Skeletal muscle satellite cell (primary cell): Measurements from ENCODE around the gene CACNB3. TPM values are rescaled to one million over a fixed set of nuclear protein-coding genes. Genes with fewer than 3 reads are reported as not detected.

ENCODE experiments used
- H3K27me3 ChIP-seq: 2 replicates; pipeline ENCODE4 v1.7.0; 2013; ENCODE audit warnings: low read length; ENCODE audit not compliant: control insufficient read depth, insufficient read depth
- H3K36me3 ChIP-seq: 2 replicates; pipeline ENCODE4 v1.7.0; 2013; ENCODE audit warnings: mild to moderate bottlenecking, control low read depth, low read length; ENCODE audit not compliant: insufficient read depth
- H3K4me1 ChIP-seq: 2 replicates; pipeline ENCODE4 v1.7.0; 2013; ENCODE audit warnings: low read length; ENCODE audit not compliant: control insufficient read depth, insufficient read depth
- H3K4me2 ChIP-seq: 2 replicates; pipeline ENCODE4 v1.7.0; 2013; ENCODE audit warnings: mild to moderate bottlenecking, low read length
- H3K4me3 ChIP-seq: 2 replicates; pipeline ENCODE4 v1.7.0; 2013; ENCODE audit warnings: low read length
- H3K9ac ChIP-seq: 2 replicates; pipeline ENCODE4 v1.7.0; 2013; ENCODE audit warnings: mild to moderate bottlenecking, low read depth, low read length, moderate library complexity
- H3K9me3 ChIP-seq: replicated peaks from 2 replicates; pipeline ENCODE4 v1.7.0; 2013; ENCODE audit warnings: mild to moderate bottlenecking, control low read depth, low read length
- total RNA-seq: library from RNA; depleted of rRNA; stranded (reverse); fragments of >200 nt; gene quantifications from 2 replicates; pipeline ENCODE4 v1.2.3, GENCODE V29; 2012; rRNA removed

CACNB3 gene
- 9.6 and 15.3 TPM in 2 replicates for total RNA-seq

- Histone ChIP-seq H3K4me1 (peaks cover 31% of the 10 kb centered on the region), H3K9me3 (no peaks in the 10 kb centered on the region), H3K9ac (peak within 1 kb of the TSS; percentile 60), H3K27me3 (no peaks in the 10 kb centered on the region), H3K4me3 (peak within 1 kb of the TSS; percentile 82), H3K36me3 (peaks cover 5% of the 10 kb centered on the region), H3K4me2 (peak within 1 kb of the TSS; percentile 98)
Measured at GRCh38 chr12:48817873-48818830, at the start of gene CACNB3. TSS of gene CACNB3 (plus strand) at chr12:48818496. CDS start at chr12:48818930, 434 bp downstream.

- no peaks in the 10 kb centered on the region for H3K9me3 ChIP-seq
- peaks cover 64% of the 10 kb centered on the region for H3K36me3 ChIP-seq
- no peak overlapping the region for H3K4me3 ChIP-seq
- H3K4me1 ChIP-seq, result peaks cover 11% of the 10 kb centered on the region
- H3K9ac ChIP-seq, result no peak overlapping the region
- H3K4me2 ChIP-seq, result no peak overlapping the region
- no peaks in the 10 kb centered on the region for H3K27me3 ChIP-seq
Measured at GRCh38 chr12:48768736-48769135, 49.6 kb upstream of the CACNB3 start.

GRCh38 chr12:48770756-48771155 is 47.5 kb upstream of the CACNB3 start:
- Histone ChIP-seq H3K4me1 (peaks cover 8% of the 10 kb centered on the region), H3K9ac (no peak overlapping the region), H3K4me2 (no peak overlapping the region), H3K36me3 (peaks cover 74% of the 10 kb centered on the region), H3K27me3 (no peaks in the 10 kb centered on the region), H3K4me3 (no peak overlapping the region), H3K9me3 (no peaks in the 10 kb centered on the region)

- no peak overlapping the region for H3K9ac ChIP-seq
- H3K4me2 ChIP-seq, result no peak overlapping the region
- H3K36me3 ChIP-seq, result peaks cover 76% of the 10 kb centered on the region
Measured at GRCh38 chr12:48771588-48772112, 46.6 kb upstream of the CACNB3 start.

DNA sequence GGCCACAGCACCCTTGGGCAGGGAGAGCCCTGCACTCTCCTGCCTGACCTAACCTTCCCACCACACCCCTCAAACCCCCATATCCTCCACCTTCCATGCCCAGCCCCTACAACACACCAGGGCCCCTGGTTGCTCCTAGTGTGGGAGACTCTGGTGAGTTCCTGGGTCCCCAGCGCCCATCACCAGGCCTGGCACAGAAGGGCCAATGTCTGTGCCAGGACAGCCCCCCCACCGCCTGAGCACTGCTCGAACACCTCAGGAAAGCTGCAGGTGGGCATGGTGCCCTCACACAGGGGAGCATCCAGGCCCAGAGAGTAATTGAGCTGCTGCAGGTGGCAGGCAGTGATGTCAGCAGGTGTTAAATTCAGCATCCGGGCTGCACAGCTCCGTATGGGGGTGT is 44.6 kb upstream of the CACNB3 start:
- H3K4me1 ChIP-seq, result no peaks in the 10 kb centered on the region
- no peak overlapping the region for H3K4me3 ChIP-seq
- no peak overlapping the region for H3K4me2 ChIP-seq
- H3K36me3 ChIP-seq, result peaks cover 67% of the 10 kb centered on the region
- no peak overlapping the region for H3K9ac ChIP-seq
- no peaks in the 10 kb centered on the region for H3K27me3 ChIP-seq
- H3K9me3 ChIP-seq, result no peaks in the 10 kb centered on the region

More at GRCh38 chr12:48771588-48772112, 46.6 kb upstream of the CACNB3 start:
- no peak overlapping the region for H3K4me3 ChIP-seq
- H3K27me3 ChIP-seq, result no peaks in the 10 kb centered on the region
- H3K4me1 ChIP-seq, result no peaks in the 10 kb centered on the region
- H3K9me3 ChIP-seq, result no peaks in the 10 kb centered on the region

DNA sequence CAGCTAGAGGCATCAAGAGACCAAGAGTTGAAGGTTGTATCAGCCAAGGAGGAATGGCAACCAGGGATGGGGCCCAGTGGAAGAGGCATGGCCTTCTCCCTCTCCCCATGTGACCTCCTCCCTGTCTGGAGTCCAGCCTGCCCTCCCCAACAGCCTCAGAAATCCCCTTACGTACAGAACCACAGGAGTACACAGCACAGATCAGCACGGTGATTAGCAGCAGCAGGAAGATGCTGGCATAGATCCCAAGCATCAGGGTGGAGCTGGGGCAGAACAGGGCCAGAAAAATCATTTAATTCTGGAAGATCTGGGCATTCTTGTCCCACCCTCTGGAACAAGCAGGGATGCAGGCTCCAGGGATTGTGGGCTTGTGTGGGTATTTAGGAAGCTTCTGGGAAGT is 43.8 kb upstream of the CACNB3 start:
- H3K9ac ChIP-seq, result no peak overlapping the region
- H3K4me3 ChIP-seq, result no peak overlapping the region
- H3K4me2 ChIP-seq, result no peak overlapping the region
- H3K27me3 ChIP-seq, result no peaks in the 10 kb centered on the region
- peaks cover 64% of the 10 kb centered on the region for H3K36me3 ChIP-seq
- no peaks in the 10 kb centered on the region for H3K9me3 ChIP-seq
- no peaks in the 10 kb centered on the region for H3K4me1 ChIP-seq

DNA sequence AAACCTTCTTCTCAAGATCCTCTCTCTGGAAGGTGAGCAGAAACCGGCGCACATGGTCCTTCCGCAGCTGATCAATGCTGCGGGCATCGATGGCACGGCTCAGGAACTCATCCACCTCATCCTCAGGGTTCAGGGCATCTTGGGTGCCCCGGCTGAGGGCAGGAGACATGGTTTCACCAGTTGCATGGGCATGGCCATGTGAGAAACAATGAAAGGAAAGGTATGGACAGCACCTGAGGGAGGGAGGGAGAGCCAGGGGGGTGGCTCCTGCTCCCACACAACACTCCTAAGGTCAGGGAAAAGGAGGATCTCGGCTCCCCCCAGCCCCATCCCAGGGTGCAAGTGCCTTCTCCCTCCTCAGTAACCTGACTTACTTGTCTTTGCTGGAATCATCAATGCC is 43.0 kb upstream of the CACNB3 start:
- Histone ChIP-seq H3K27me3 (no peaks in the 10 kb centered on the region), H3K4me2 (no peak overlapping the region), H3K36me3 (peaks cover 61% of the 10 kb centered on the region), H3K4me1 (peaks cover 4% of the 10 kb centered on the region), H3K4me3 (no peak overlapping the region), H3K9me3 (no peaks in the 10 kb centered on the region), H3K9ac (no peak overlapping the region)

DNA sequence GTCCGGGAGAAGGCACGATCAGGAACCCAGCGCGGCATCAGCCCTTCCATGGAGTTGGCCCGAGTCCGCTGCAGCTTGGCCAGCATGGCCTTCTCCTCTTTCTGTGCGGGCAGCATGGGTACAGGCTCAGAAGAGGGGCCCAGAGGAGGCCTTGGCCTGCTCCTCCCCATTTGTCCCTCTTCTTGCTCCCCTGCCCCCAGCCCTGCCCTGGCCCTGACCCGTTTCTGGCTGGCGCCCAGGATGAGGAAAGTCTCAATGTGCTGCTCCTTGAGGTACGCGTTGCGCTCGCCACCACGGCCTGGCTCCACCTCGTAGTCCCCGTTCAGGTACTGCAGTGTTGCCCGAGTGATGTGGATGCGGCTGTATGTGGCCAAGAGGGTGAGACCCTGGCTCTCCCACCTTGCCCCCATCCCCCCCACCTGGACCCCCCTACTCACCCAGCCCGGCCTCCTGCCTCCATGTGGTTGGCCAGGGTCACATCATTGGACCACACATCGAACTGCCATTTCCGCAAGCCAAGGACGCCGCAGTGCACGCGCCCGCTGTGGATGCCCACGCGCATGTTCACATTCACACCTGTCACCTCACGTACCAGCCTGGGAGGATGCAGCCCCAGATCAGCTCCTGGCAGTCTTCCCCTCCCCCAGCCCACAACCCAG is 42.2 kb upstream of the CACNB3 start:
- H3K4me3 ChIP-seq, result no peak overlapping the region
- peaks cover 7% of the 10 kb centered on the region for H3K4me1 ChIP-seq
- H3K9me3 ChIP-seq, result no peaks in the 10 kb centered on the region
- no peak overlapping the region for H3K9ac ChIP-seq
- H3K4me2 ChIP-seq, result no peak overlapping the region
- peaks cover 53% of the 10 kb centered on the region for H3K36me3 ChIP-seq
- no peaks in the 10 kb centered on the region for H3K27me3 ChIP-seq

GRCh38 chr12:48776956-48777355 is 41.3 kb upstream of the CACNB3 start:
- Histone ChIP-seq H3K4me2 (no peak overlapping the region), H3K36me3 (peaks cover 46% of the 10 kb centered on the region), H3K27me3 (no peaks in the 10 kb centered on the region), H3K4me1 (peaks cover 7% of the 10 kb centered on the region), H3K4me3 (no peak overlapping the region), H3K9me3 (no peaks in the 10 kb centered on the region), H3K9ac (no peak overlapping the region)

- Histone ChIP-seq H3K4me3 (no peak overlapping the region), H3K9me3 (no peaks in the 10 kb centered on the region), H3K4me2 (no peak overlapping the region), H3K4me1 (peaks cover 7% of the 10 kb centered on the region), H3K27me3 (no peaks in the 10 kb centered on the region), H3K36me3 (peaks cover 39% of the 10 kb centered on the region), H3K9ac (no peak overlapping the region)
Measured at GRCh38 chr12:48777501-48778400, 40.5 kb upstream of the CACNB3 start.

DNA sequence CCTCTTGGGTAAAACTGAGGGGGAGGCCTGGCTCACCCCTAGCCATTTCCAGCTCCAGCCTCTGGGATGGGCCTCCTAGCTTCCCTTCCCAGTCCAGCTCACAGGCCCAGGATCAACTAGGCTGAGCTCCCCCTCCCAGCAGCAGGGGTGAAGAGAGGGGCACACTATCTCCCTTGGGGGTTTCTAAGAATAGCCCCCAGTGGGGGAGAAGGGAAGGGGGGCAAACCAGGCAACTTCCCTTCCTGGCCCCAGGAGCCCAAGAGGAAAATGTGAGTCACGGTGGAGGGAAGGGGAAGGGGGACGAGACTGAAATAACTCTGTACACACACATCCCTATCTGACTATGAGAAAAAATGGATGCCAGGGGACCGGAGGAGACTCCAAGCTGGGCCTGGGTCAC is 38.4 kb upstream of the CACNB3 start:
- no peaks in the 10 kb centered on the region for H3K9me3 ChIP-seq
- no peak overlapping the region for H3K9ac ChIP-seq
- H3K4me3 ChIP-seq, result no peak overlapping the region
- peaks cover 18% of the 10 kb centered on the region for H3K36me3 ChIP-seq
- H3K4me1 ChIP-seq, result peaks cover 7% of the 10 kb centered on the region
- no peak overlapping the region for H3K4me2 ChIP-seq
- no peaks in the 10 kb centered on the region for H3K27me3 ChIP-seq
